IPS DF 19.7 (cell line): ENCODE results near the gene COL5A1.
"Not testable (repeated sequence)": the region's sequence is repeated elsewhere in the genome, so short reads cannot be mapped to it uniquely, and the experiment has no call there.

Experiments
- DNase-seq: peaks from one replicate; pipeline ENCODE4 v3.0.0-alpha.2; 2013; ENCODE audit warnings: low read depth, low spot score

Gene COL5A1

GRCh38 chr9:134676886-134677285, 35.3 kb downstream of the COL5A1 start:
- no peak for DNase-seq

GRCh38 chr9:134677743-134678142, 36.1 kb downstream of the COL5A1 start:
- no peak for DNase-seq

- no peak for DNase-seq
Observed at GRCh38 chr9:134678206-134678605, 36.6 kb downstream of the COL5A1 start.

- DNase-seq, result no peak
Observed at GRCh38 chr9:134678666-134679443, 37.3 kb downstream of the COL5A1 start.

DNA sequence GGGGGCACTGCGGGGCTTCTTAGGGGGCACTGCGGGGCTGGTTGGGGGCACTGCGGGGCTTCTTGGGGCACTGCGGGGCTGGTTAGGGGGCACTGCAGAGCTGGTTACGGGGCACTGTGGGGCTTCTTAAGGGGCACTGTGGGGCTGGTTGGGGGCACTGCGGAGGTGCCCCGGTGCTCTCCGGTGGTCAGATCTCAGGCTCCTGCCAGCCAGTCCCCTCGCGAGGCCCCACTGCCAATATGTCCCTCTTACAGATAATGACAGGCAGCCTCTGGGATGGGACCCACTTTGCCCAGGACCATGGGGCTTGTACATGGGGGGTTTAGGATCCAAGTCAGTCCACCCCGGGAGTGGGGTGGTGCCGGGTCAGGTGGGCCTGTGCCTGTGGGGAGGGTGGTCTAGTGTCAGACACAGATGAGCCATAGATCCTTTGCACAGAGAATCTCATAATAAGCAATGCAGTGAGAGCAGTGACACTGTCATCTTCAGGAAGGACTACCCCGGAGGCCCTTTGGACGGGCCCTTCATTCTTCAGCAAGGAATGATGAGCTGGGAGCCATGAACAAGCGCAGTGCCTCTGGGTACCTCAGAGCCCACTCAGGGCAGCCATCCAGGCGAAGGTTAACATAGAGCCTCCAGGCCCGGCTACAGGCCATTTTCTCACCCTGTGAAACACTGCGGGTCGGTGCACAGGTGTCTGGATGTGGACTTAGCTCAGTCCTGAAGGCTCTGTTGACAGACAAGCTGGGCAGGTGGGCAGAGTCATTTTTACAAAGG, 38.2 kb downstream of the COL5A1 start:
- no peak for DNase-seq

DNA sequence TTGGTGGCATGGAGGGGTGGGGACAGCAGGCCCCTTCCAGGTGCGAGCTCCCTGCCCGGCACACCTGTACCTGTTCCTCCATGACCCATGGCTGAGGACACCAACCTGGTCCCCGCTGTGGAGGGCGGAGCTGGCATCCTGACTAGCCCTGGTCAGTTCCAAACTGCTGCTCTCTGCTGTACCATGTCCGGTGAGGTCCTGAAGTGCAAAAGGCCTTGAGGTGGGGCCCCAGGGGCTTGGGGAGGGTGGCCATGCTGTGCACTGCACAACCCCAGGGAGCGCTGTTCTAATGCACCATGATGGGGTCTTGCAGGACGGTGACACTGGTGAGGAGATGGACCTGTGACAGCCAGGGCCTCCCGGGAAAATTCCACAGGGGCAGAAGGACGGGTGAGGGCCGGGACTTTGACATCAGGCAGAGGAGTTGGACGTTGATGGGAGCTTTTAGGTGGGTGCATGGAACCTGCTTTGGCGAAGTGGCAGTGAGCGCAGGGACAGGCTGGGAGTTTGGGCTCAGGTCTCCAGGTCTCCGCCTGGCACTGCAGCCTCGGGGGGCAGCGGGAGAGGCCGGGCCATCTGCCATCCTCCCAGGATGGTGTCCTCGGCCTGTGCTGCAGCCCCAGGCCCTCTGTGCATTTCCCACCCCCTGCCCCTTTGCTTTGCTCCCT, 38.9 kb downstream of the COL5A1 start:
- DNase-seq, result no peak

GRCh38 chr9:134681061-134681661, 39.6 kb downstream of the COL5A1 start:
- DNase-seq, result no peak

DNA sequence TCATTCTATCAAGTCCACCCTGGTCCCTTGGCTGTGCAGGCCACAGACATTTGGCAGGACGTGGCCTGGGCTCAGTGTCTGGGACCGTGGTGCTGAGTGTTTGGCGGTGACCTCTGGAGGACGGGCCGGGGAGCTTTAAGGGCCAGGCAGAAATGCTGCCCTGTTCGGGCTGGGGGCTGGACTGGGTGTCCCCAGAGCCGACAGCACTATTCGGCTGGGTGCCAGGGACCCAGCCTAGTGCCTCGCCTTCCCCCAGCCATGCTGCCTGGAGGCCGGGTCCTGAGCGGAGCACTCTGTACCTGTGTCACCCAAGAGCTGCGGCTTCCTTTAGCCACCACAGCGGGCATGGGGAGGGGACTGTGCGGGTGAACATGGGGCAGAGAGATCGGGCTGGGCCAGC, 40.4 kb downstream of the COL5A1 start:
- DNase-seq, result no peak

GRCh38 chr9:134682651-134683364, 41.2 kb downstream of the COL5A1 start:
- no peak for DNase-seq

GRCh38 chr9:134683714-134684374, 42.2 kb downstream of the COL5A1 start:
- no peak for DNase-seq

- DNase-seq, result no peak
Observed at GRCh38 chr9:134684375-134684723, 42.7 kb downstream of the COL5A1 start.

- DNase-seq, result not testable (repeated sequence)
Observed at GRCh38 chr9:134684941-134685340, 43.3 kb downstream of the COL5A1 start.

DNA sequence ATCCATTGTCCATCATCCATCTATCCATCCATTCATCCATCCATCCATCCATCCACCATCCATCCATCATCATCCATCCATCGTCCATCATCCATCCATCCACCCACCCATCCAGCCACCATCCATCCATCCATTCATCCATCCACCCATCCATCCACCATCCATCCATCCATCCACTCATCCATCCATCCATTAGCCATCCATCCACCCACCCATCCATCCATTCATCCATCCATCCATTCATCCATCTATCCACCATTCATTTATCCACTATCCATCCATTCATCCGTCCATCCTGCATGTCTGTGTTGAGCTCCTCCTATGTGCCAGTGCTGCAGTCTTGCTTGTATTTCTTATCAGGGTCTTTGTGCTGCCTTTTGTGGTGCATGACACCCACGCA, 44.2 kb downstream of the COL5A1 start:
- DNase-seq, result no peak

DNA sequence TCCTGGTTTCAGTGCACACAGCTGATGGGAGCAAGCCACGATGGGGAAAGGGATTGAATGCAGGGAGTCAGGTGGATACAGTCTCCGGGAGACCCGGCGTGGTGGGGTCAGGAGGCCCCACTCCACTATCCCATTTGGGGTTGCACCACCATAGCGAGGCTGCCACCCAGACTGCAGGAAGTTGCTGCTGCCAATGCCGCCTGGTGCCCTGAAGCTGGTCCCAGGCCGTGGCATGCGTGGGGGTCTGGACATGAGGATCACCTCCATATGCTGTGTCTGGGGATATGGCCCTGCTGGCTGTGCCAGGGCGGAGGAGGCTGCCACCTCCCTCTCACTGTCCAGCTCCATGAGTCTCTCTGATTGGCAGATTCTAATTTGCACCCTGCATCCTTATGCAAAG, 45.3 kb downstream of the COL5A1 start:
- no peak for DNase-seq

DNA sequence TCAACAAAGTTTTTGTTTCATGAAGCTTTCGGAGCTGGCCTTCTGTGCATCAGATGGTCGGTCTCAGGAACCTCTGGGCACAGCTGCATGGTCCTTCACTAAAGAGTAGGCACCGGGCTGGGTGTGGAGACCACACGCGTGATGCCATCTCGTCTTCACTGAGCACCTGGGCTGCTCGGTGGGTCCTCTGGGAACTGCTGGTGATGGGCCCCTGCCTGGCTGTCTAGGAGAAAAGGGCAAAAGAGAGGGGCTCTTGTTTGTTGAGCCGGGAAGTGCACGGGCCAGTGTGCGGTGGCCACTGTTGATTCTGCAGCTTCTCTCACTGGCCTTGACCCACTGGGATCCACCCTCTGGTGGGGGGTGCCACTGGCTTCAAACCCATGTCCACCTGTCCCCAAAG, 46.0 kb downstream of the COL5A1 start:
- DNase-seq, result no peak

DNA sequence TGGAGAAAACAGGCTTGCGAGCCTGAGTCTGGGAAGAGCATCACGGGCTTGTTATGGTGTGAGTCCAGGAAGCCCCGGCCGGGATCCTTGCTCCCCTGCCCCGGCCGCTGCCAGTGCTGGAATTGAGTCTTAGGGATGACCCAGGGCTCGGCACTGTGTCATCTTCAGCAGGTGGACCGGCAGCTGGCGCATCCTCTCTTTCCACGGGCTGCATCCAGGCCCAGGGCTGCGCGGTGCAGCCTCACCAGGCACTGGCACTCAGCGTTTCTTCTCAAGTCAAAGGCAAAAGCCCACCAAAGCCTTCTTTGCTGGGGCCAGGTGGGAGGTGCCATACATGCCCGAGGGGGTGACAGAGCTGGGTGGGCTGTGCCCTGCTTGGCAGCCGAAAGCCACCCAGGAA, 46.6 kb downstream of the COL5A1 start:
- DNase-seq, result no peak

GRCh38 chr9:134688661-134689320, 47.2 kb downstream of the COL5A1 start:
- no peak for DNase-seq

- no peak for DNase-seq
Observed at GRCh38 chr9:134689321-134690181, 47.9 kb downstream of the COL5A1 start.

DNA sequence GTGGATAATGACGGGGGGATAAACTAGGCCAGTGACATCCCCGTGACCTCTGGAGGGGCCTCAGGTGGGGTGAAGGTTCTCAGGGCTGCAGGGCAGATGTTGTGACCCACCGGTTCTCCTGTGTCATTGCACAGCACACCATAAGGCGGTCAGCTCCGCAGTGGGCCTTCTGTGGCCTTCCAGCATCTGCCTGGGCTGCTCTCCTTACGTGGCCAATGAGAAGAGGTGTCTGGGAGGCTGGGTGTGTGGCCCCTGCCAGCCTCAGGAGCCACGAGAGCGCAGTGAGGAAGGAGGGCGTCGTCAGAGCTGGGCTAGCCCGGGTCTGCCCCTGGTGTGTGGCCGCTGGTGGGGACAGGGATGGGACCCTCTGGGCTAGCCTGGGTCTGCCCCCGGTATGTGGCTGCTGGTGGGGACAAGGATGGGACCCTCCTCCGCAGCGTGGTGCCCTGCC, 48.7 kb downstream of the COL5A1 start:
- no peak for DNase-seq
